ENCODE data around the gene MLLT10. TPM values are rescaled to one million over a fixed set of nuclear protein-coding genes. Genes with fewer than 3 reads are reported as not detected.

The MLLT10 gene
- total and polyA plus RNA-seq, 9 of the 15 experiments (the other 6 are each of a cell fraction or from before 2014, with no cell fraction given) = 18.8 to 81.4 (median 64.2) TPM

GRCh38 chr10:21724687-21725367 lies 190.8 kb downstream of the MLLT10 start (continued):
- TF ChIP-seq HSF4 (CRISPR knock-in tag; IDR thresholded peaks at IDR 0.05; ENCODE audit: borderline replicate concordance) (no peak), ZNF347 (CRISPR knock-in tag; IDR thresholded peaks at IDR 0.05; ENCODE audit: low read depth) (no peak), PTBP1 (IDR thresholded peaks at IDR 0.05; ENCODE audit: low read depth, low read length) (no peak), ELF4 (CRISPR knock-in tag; IDR thresholded peaks at IDR 0.05) (no peak), ZNF431 (CRISPR knock-in tag; IDR thresholded peaks at IDR 0.05) (no peak), DIDO1 (tag; IDR thresholded peaks at IDR 0.05; ENCODE audit: low read depth) (no peak), KAT7 (CRISPR knock-in tag; IDR thresholded peaks at IDR 0.05; ENCODE audit: borderline replicate concordance) (no peak; the same call in 1 of the 2 replicates), CBX5 (IDR thresholded peaks at IDR 0.05; ENCODE audit: borderline replicate concordance, low read depth) (no peak), ZNF444 (CRISPR knock-in tag; IDR thresholded peaks at IDR 0.05) (no peak), NEUROD1 (IDR thresholded peaks at IDR 0.05; ENCODE audit: borderline replicate concordance, low read depth, low read length, partially characterized antibody) (no peak), GABPB1 (CRISPR knock-in tag; IDR thresholded peaks at IDR 0.05) (no peak), HDAC8 (tag; IDR thresholded peaks at IDR 0.05) (no peak), GTF2A2 (tag; IDR thresholded peaks at IDR 0.05) (no peak), RCOR1 (IDR thresholded peaks at IDR 0.05; ENCODE audit: borderline replicate concordance in 1 of 2, low read depth in 2 of 2, low read length in 2 of 2) (peak; percentile 51 to 80; a peak in 3 of 4 replicates), RB1 (IDR thresholded peaks at IDR 0.05; ENCODE audit: low read depth) (no peak), CBX8 (IDR thresholded peaks at IDR 0.05; ENCODE audit: borderline replicate concordance, extremely low read depth, low read depth, low read length, poor library complexity, severe bottlenecking) (no peak)
- TF ChIP-seq, protein P1, sequence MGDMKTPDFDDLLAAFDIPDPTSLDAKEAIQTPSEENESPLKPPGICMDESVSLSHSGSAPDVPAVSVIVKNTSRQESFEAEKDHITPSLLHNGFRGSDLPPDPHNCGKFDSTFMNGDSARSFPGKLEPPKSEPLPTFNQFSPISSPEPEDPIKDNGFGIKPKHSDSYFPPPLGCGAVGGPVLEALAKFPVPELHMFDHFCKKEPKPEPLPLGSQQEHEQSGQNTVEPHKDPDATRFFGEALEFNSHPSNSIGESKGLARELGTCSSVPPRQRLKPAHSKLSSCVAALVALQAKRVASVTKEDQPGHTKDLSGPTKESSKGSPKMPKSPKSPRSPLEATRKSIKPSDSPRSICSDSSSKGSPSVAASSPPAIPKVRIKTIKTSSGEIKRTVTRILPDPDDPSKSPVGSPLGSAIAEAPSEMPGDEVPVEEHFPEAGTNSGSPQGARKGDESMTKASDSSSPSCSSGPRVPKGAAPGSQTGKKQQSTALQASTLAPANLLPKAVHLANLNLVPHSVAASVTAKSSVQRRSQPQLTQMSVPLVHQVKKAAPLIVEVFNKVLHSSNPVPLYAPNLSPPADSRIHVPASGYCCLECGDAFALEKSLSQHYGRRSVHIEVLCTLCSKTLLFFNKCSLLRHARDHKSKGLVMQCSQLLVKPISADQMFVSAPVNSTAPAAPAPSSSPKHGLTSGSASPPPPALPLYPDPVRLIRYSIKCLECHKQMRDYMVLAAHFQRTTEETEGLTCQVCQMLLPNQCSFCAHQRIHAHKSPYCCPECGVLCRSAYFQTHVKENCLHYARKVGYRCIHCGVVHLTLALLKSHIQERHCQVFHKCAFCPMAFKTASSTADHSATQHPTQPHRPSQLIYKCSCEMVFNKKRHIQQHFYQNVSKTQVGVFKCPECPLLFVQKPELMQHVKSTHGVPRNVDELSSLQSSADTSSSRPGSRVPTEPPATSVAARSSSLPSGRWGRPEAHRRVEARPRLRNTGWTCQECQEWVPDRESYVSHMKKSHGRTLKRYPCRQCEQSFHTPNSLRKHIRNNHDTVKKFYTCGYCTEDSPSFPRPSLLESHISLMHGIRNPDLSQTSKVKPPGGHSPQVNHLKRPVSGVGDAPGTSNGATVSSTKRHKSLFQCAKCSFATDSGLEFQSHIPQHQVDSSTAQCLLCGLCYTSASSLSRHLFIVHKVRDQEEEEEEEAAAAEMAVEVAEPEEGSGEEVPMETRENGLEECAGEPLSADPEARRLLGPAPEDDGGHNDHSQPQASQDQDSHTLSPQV (IDR thresholded peaks at IDR 0.05) = no peak
- TF ChIP-seq, protein P2, sequence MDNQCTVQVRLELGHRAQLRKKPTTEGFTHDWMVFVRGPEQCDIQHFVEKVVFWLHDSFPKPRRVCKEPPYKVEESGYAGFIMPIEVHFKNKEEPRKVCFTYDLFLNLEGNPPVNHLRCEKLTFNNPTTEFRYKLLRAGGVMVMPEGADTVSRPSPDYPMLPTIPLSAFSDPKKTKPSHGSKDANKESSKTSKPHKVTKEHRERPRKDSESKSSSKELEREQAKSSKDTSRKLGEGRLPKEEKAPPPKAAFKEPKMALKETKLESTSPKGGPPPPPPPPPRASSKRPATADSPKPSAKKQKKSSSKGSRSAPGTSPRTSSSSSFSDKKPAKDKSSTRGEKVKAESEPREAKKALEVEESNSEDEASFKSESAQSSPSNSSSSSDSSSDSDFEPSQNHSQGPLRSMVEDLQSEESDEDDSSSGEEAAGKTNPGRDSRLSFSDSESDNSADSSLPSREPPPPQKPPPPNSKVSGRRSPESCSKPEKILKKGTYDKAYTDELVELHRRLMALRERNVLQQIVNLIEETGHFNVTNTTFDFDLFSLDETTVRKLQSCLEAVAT (IDR thresholded peaks at IDR 0.05) = peak in 1 of 2 experiments; percentile 33; a peak in 1 of 4 replicates
- TF ChIP-seq, protein P3, sequence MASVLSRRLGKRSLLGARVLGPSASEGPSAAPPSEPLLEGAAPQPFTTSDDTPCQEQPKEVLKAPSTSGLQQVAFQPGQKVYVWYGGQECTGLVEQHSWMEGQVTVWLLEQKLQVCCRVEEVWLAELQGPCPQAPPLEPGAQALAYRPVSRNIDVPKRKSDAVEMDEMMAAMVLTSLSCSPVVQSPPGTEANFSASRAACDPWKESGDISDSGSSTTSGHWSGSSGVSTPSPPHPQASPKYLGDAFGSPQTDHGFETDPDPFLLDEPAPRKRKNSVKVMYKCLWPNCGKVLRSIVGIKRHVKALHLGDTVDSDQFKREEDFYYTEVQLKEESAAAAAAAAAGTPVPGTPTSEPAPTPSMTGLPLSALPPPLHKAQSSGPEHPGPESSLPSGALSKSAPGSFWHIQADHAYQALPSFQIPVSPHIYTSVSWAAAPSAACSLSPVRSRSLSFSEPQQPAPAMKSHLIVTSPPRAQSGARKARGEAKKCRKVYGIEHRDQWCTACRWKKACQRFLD (CRISPR knock-in tag; IDR thresholded peaks at IDR 0.05) = no peak
